Measurements from ENCODE around the gene AP1S2.

DNA sequence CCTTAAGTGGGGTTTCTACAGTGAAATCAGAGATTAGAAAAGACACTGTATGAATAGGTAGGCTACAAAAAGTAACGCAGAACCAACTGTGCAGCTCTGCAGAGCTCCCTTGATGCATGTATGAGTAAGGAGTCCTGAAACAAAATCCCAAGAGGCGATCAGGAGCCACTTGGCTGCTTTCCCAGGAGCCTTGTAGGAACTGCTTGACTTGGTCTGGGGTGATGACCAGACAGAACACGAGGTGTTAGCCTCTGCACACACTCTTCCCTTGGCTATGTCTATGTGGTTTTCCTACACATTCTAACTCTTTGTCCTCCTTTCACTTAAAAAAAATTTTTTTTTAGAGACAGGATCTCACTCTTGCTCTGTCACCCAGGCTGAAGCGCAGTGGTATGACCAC, 22.8 kb upstream of the AP1S2 start:
- TF ChIP-seq, protein P1, sequence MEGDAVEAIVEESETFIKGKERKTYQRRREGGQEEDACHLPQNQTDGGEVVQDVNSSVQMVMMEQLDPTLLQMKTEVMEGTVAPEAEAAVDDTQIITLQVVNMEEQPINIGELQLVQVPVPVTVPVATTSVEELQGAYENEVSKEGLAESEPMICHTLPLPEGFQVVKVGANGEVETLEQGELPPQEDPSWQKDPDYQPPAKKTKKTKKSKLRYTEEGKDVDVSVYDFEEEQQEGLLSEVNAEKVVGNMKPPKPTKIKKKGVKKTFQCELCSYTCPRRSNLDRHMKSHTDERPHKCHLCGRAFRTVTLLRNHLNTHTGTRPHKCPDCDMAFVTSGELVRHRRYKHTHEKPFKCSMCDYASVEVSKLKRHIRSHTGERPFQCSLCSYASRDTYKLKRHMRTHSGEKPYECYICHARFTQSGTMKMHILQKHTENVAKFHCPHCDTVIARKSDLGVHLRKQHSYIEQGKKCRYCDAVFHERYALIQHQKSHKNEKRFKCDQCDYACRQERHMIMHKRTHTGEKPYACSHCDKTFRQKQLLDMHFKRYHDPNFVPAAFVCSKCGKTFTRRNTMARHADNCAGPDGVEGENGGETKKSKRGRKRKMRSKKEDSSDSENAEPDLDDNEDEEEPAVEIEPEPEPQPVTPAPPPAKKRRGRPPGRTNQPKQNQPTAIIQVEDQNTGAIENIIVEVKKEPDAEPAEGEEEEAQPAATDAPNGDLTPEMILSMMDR (optimal IDR thresholded peaks at IDR 0.05 in 1 of 3, IDR thresholded peaks at IDR 0.05 in 1 of 3, conservative IDR thresholded peaks at IDR 0.05 in 1 of 3; ENCODE audit: extremely low read depth in 1 of 3, insufficient read depth in 2 of 3, low read length in 3 of 3), result no peak
- TF ChIP-seq EZH2 (IDR thresholded peaks at IDR 0.05; ENCODE audit: low read length), result no peak
